ENCODE measurements around the gene SAFB2. TPM values are rescaled to one million over a fixed set of nuclear protein-coding genes. Genes with fewer than 3 reads are reported as not detected.

SAFB2 gene
- total RNA-seq, 1 donor from 2014 or later, result 40.5 TPM

DNA sequence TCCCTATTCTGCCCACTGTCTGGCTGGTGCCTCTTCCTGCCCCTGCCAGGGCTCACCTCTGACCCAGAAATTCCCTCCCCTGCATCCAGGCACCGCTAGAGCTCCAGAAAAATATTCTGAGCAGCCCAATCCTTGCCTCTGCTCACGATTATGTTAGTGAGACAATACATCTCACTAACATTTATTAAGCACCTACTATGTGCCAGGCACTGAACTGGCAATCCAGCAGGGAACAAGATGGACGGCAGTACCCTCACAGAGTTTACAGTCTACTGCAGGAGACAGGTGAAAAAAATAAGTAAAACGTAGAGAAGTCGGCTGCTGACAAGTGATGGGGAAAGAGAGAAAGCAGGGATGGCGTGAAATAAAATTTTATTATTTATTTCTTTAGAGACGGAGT lies 60.3 kb downstream of the SAFB2 start:
- H3K9me3 ChIP-seq (replicated peaks), result peaks cover 19% of the 10 kb centered on the region
- TF ChIP-seq, protein P1, sequence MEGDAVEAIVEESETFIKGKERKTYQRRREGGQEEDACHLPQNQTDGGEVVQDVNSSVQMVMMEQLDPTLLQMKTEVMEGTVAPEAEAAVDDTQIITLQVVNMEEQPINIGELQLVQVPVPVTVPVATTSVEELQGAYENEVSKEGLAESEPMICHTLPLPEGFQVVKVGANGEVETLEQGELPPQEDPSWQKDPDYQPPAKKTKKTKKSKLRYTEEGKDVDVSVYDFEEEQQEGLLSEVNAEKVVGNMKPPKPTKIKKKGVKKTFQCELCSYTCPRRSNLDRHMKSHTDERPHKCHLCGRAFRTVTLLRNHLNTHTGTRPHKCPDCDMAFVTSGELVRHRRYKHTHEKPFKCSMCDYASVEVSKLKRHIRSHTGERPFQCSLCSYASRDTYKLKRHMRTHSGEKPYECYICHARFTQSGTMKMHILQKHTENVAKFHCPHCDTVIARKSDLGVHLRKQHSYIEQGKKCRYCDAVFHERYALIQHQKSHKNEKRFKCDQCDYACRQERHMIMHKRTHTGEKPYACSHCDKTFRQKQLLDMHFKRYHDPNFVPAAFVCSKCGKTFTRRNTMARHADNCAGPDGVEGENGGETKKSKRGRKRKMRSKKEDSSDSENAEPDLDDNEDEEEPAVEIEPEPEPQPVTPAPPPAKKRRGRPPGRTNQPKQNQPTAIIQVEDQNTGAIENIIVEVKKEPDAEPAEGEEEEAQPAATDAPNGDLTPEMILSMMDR (IDR thresholded peaks at IDR 0.05; ENCODE audit: borderline replicate concordance), result no peak
- H3K27ac ChIP-seq (replicated peaks), result no peak overlapping the region
- no peak overlapping the region for H3K4me3 ChIP-seq
- peaks cover 98% of the 10 kb centered on the region for H3K27me3 ChIP-seq (ENCODE audit: low read depth)
- no peaks in the 10 kb centered on the region for H3K4me1 ChIP-seq
- intact Hi-C loops (cut with micrococcal nuclease), result no loop called here
- peaks cover 6% of the 10 kb centered on the region for H3K36me3 ChIP-seq
- no peak for DNase-seq

DNA sequence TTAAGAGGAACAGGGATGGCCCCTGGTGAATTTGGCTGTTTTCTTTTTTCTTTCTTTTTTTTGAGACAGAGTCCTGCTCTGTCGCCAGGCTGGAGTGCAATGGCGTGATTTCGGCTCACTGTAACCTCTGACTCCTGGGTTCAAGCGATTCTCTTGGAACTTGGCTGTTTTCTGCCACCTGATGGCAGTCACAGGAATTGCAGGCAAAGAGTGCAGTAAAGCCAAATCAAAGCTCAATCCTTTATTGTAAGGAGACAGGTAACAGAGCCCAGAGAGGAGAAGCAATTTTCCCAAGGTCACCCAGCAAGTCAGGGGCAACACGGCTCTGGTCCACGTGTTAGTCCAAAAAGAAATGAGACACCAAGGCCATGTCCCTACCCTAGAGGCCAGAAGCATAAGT lies 61.0 kb downstream of the SAFB2 start:
- Histone ChIP-seq H3K27ac (replicated peaks) (no peak overlapping the region), H3K27me3 (ENCODE audit: low read depth) (peaks cover 96% of the 10 kb centered on the region), H3K36me3 (peaks cover 6% of the 10 kb centered on the region), H3K4me1 (no peaks in the 10 kb centered on the region), H3K9me3 (replicated peaks) (peaks cover 19% of the 10 kb centered on the region), H3K4me3 (no peak overlapping the region)
- intact Hi-C loops (cut with micrococcal nuclease), result no loop called here
- DNase-seq, result no peak
- TF ChIP-seq, protein P1 (IDR thresholded peaks at IDR 0.05; ENCODE audit: borderline replicate concordance), result no peak

DNA sequence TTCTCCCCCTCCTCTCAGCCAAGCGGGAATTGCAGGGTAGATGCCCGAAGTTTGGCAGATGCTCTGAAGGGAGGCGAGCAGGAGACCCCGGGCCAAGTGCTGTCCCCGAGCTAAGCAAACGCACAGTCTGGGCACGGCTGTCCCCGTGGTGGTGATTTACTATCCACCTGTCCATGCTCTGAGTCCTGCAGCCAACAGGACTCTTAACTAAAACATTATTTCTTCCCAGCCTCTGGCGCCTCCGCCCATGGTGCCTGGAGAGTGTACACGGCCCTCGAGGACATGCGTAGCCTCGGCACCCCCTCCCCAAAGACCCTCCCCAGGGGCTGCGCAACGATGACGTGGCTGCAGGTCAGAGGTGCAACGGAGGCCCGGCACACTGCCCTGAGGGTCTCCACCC lies 62.4 kb downstream of the SAFB2 start:
- TF ChIP-seq, protein P1 (IDR thresholded peaks at IDR 0.05; ENCODE audit: borderline replicate concordance), result no peak
- DNase-seq, result no peak
- H3K27ac ChIP-seq (replicated peaks), result no peak overlapping the region
- no peaks in the 10 kb centered on the region for H3K4me1 ChIP-seq
- peaks cover 6% of the 10 kb centered on the region for H3K36me3 ChIP-seq
- peaks cover 87% of the 10 kb centered on the region for H3K27me3 ChIP-seq (ENCODE audit: low read depth)
- H3K4me3 ChIP-seq, result no peak overlapping the region
- intact Hi-C loops (cut with micrococcal nuclease), result no loop called here
- H3K9me3 ChIP-seq (replicated peaks), result peaks cover 19% of the 10 kb centered on the region

DNA sequence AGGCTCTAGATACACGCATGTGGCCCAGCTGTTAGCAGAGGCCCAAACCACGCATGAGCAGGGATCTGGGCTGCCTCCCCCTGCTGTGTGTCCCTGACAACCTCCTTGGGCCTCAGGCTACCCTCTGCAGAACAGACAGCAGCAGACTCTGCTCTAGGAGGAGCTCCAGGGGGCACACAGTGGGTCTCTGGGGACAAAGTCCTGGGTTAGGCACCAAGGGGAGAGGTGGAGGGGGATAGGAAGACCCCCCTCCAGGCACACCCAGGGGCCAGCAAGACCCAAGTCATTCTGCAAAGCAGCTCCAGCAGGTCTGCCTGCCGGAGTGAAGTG lies 62.8 kb downstream of the SAFB2 start:
- H3K4me3 ChIP-seq, result no peak overlapping the region
- intact Hi-C loops (cut with micrococcal nuclease), result no loop called here
- H3K4me1 ChIP-seq, result no peaks in the 10 kb centered on the region
- no peak overlapping the region for H3K27ac ChIP-seq (replicated peaks)
- peaks cover 6% of the 10 kb centered on the region for H3K36me3 ChIP-seq
- peaks cover 19% of the 10 kb centered on the region for H3K9me3 ChIP-seq (replicated peaks)
- DNase-seq, result no peak
- TF ChIP-seq, protein P1 (IDR thresholded peaks at IDR 0.05; ENCODE audit: borderline replicate concordance), result no peak
- peaks cover 84% of the 10 kb centered on the region for H3K27me3 ChIP-seq (ENCODE audit: low read depth)

DNA sequence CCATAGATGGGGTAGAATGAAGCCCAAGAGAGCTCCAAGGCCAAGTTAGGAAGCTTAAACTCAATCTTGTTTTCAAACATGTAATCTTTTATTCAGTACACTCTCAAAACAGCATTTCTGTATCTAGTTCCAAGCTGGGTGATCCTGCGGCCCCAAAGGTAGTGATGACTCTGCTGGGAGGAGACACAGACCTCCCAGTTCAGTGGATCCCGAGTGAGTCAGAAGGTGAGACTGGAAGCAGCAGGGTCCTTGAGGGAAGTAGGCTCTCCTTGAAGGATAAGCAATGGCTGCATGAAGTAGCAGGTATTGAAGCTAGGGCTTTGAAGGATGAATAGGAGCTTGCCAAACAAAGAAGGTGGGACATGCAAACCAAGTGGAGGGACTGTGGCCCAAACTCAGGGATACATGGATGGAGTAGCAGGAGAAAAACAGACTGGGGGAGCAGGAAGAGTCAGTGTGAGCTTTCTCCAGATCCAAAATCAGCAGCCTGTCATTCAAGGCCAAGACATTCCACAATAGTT lies 64.4 kb downstream of the SAFB2 start:
- intact Hi-C loops (cut with micrococcal nuclease), result no loop called here
- Histone ChIP-seq H3K36me3 (peaks cover 6% of the 10 kb centered on the region), H3K4me1 (no peaks in the 10 kb centered on the region), H3K27ac (replicated peaks) (no peak overlapping the region), H3K4me3 (no peak overlapping the region), H3K9me3 (replicated peaks) (peaks cover 19% of the 10 kb centered on the region), H3K27me3 (ENCODE audit: low read depth) (peaks cover 67% of the 10 kb centered on the region)
- TF ChIP-seq, protein P1 (IDR thresholded peaks at IDR 0.05; ENCODE audit: borderline replicate concordance), result no peak
- DNase-seq, result no peak

DNA sequence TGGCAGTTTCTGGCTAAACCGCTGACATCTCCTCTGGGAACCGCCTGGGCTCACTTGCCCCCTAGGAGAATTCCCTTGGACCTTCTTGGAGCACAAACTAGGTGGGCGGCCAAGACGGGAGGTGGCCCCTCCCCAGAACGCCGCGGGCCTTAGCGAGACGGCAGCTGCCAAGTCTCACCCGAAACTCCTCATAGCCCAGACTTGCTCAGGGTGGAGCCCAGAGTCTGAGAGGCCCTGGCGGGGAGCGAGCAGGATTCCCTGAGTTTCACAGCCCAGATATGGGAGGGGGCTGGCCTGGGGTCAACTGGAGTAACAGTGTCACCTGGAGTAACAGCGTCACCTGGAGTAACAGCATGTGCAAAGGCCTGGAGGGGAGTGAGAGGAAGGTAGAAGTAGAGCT lies 64.9 kb downstream of the SAFB2 start:
- Histone ChIP-seq H3K4me1 (no peaks in the 10 kb centered on the region), H3K9me3 (replicated peaks) (peaks cover 16% of the 10 kb centered on the region), H3K27me3 (ENCODE audit: low read depth) (peaks cover 63% of the 10 kb centered on the region), H3K4me3 (no peak overlapping the region), H3K27ac (replicated peaks) (no peak overlapping the region), H3K36me3 (peaks cover 6% of the 10 kb centered on the region)
- DNase-seq, result no peak
- TF ChIP-seq, protein P1 (IDR thresholded peaks at IDR 0.05; ENCODE audit: borderline replicate concordance), result no peak
- intact Hi-C loops (cut with micrococcal nuclease), result no loop called here

Data from left ventricle myocardium inferior (tissue), 1 donor.